ENCODE measurements around the gene REXO4.

The REXO4 gene

GRCh38 chr9:133366435-133366834, 51.4 kb downstream of the REXO4 start:
- DNase-seq: no peak

DNA sequence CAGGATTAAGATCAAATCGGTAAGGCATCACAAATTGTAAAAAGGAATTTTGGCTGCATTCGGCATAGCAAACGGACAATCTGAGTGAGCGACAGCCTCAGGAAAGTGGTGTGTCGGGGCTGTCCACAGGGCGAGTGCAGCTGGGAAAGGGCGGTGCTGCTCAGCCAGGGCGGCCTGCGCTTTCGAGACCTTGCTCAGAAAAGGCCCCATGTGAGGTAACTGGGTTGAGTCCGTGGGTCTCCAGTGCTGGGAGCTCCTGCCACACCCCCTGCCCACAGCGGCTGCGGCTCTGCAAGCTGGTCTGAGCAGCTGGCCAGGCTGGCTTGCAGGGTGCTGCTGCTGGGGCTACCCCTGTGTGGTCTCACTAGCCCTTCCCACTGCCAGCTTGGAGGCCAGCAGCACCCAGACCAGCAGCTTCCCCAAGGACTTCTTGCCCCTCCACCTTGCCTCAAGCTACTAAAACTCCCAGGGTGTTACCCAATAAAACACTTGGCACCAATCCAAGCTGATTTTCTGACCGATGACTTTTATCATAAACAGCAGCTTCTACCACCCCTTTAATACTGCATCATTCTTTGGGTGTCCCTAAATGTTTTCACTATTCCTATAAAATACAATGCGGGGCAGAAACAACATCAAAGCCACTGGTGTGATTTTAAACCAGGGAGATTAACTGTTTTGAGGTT, 55.3 kb downstream of the REXO4 start:
- no peak for DNase-seq

- DNase-seq: no peak
These were observed 56.2 kb downstream of the REXO4 start for GRCh38 chr9:133361507-133362092.

DNA sequence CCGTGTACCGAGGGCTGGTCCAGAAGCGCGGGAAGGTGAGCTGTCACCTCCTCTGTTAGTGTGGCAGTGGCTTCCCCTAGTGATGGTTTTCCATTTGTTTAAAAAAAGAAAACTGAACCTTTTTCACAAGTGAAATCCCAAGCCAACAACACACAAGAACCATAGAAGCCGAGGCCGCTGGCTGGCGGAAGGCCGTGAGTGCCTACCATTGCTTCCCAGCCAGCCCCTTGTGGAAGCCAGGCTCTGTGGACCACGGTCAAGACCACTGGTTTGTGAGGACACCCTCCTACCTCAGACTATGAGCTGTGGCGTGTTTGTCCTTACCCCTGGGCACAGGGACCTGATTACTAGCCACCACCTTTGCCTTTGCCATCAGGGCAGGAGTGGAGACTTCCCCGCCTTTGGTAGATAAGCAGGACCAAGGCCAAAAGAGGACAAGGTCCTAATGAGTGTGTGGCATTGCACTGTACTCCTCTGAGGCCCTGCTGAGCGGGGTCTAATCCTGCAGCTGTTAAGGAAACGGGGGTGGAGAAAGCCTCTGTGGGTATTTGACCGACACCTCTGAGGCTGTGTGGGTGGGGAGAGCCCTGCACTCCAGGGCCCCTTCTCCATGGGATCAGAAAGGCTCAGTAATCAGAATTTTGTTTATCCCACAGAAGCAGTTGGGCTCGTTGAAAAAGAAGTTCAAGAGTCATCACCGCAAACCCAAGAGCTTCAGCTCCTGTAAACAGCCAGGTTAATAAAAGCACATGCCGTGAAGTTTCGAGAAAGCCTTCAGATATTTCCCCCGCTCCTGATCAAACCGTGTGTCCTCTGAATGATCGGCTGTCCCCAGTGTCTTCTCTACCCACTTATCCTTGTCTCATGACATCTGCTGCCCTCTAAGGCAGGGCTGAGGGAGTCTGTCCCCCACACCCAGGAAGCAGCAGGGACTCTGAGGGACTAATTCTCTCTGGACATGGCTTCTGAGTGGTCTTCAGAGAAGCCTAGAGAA, 57.1 kb downstream of the REXO4 start:
- no peak for DNase-seq

GRCh38 chr9:133359399-133360175, 58.2 kb downstream of the REXO4 start:
- DNase-seq: no peak

DNA sequence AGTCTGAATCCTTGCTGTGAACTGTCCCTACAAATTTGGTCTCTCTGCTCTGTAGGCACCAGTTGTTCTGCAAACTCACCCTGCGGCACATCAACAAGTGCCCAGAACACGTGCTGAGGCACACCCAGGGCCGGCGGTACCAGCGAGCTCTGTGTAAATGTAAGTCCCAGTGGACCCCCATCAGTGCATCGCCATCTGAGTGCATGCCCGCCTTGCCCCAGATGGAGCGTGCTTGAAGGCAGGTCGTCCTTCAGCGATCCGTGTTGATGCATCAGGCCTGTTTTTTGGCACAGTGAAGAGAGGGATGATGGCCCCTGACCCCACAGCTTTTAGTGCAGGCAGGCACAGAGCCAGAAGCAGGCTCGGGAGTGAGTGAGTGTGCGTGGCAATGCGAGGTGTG, 60.2 kb downstream of the REXO4 start:
- DNase-seq: no peak

GRCh38 chr9:133356391-133357091, 61.3 kb downstream of the REXO4 start, which contains the start of the genes SURF1 and SURF2:
SURF1 (minus strand) TSS chr9:133356487; CDS start chr9:133356453, 34 bp downstream.
SURF2 (plus strand) TSS chr9:133356550; CDS start chr9:133356593, 43 bp downstream.
- DNase-seq: no peak
